Mammary epithelial cell (primary cell): ENCODE results near the gene IDH3B.

ENCODE experiments used
- CTCF ChIP-seq, 2 donors: IDR thresholded peaks in 1 of 2; conservative IDR thresholded peaks in 1 of 2; 2 replicates each; pipeline ENCODE4 v1.5.1; 2011 to 2012; ENCODE audit warnings: inconsistent platforms in 2 of 2, low read length in 2 of 2, mild to moderate bottlenecking in 2 of 2, control low read depth in 1 of 2, low read depth in 1 of 2; ENCODE audit not compliant: insufficient read depth in 1 of 2; ENCODE audit errors: extremely low read depth in 1 of 2
- EZH2 ChIP-seq: IDR thresholded peaks from 2 replicates; pipeline ENCODE4 v1.6.1; 2012; ENCODE audit warnings: low read length, inconsistent platforms, borderline replicate concordance

GRCh38 chr20:2612073-2612472 is 51.9 kb downstream of the IDH3B start:
- no peak for TF ChIP-seq CTCF (conservative IDR thresholded peaks at IDR 0.05 in 1 of 2, IDR thresholded peaks at IDR 0.05 in 1 of 2; ENCODE audit: extremely low read depth in 1 of 2, insufficient read depth in 1 of 2, low read depth in 1 of 2, low read length in 2 of 2)
- TF ChIP-seq EZH2 = no peak
